Astrocyte of the cerebellum (primary cell): ENCODE results near the gene POLR2H.

Source experiments
- DNase-seq: peaks from one replicate; pipeline ENCODE4 v3.0.0-alpha.2; 2011; ENCODE audit warnings: low read depth
- H3K4me3 ChIP-seq: 2 replicates; pipeline ENCODE4 v1.5.1; 2011; ENCODE audit warnings: mild to moderate bottlenecking, low read depth, low read length, moderate library complexity
- CTCF ChIP-seq: IDR thresholded peaks from 2 replicates; pipeline ENCODE4 v1.5.1; 2012; ENCODE audit warnings: low read length, low read depth, moderate library complexity, mild to moderate bottlenecking; ENCODE audit errors: missing control alignments
- in situ Hi-C: cut with HindIII; loops from 2 replicates; pipeline ENCODE4 v1.10.0; 2017; ENCODE audit warnings: low sequenced_read_pairs

POLR2H gene

GRCh38 chr3:184377374-184377773 lies 15.9 kb downstream of the POLR2H start:
- no peak for DNase-seq
- in situ Hi-C loops = no loop called here
- H3K4me3 ChIP-seq = no peak overlapping the region
- no peak for TF ChIP-seq CTCF

GRCh38 chr3:184377882-184378445 lies 16.5 kb downstream of the POLR2H start, which contains the start of gene THPO:
TSS of gene THPO (minus strand) at chr3:184378207. CDS start at chr3:184376259, 1,948 bp downstream.
- no peak for DNase-seq
- no peak for TF ChIP-seq CTCF
- in situ Hi-C loops = no loop called here
- no peak within 1 kb of the TSS for H3K4me3 ChIP-seq

- in situ Hi-C loops = no loop called here
- no peak for TF ChIP-seq CTCF
- H3K4me3 ChIP-seq = no peak overlapping the region
- no peak for DNase-seq
Observed at GRCh38 chr3:184378651-184379357, 17.3 kb downstream of the POLR2H start.

GRCh38 chr3:184379358-184380184 lies 18.1 kb downstream of the POLR2H start, which contains the start of gene CHRD:
TSS of gene CHRD (plus strand) at chr3:184380054. CDS start at chr3:184380319, 265 bp downstream.
- in situ Hi-C loops = no loop called here

GRCh38 chr3:184380185-184380626 lies 18.7 kb downstream of the POLR2H start:
- TF ChIP-seq CTCF = no peak
- H3K4me3 ChIP-seq = peak overlapping the region; percentile 31
- in situ Hi-C loops = no loop called here
- no peak for DNase-seq

More at GRCh38 chr3:184379358-184380184, 18.1 kb downstream of the POLR2H start, which contains the start of gene CHRD:
- no peak for TF ChIP-seq CTCF
- DNase-seq = no peak
- peak within 1 kb of the TSS; percentile 31 for H3K4me3 ChIP-seq

- H3K4me3 ChIP-seq = peak overlapping the region; percentile 31
- no peak for DNase-seq
- TF ChIP-seq CTCF = no peak
- in situ Hi-C loops = no loop called here
Observed at GRCh38 chr3:184380627-184381260, 19.2 kb downstream of the POLR2H start.
